Peyer's patch (tissue), 4 donors: ENCODE results near the gene NCS1.

ENCODE experiments used
- POLR2A ChIP-seq, 2 donors: fragments of 450-650 bp; IDR thresholded peaks; one replicate each; pipeline ENCODE4 v1.5.1; 2017; ENCODE audit warnings: antibody characterized with exemption in 2 of 2, mild to moderate bottlenecking in 2 of 2, moderate library complexity in 2 of 2
- TF ChIP-seq, protein P1 (sequence below), 6 experiments: fragments of 450-650 bp in 4 of 6; fragments of 200-600 bp in 2 of 6; sonication (generic) in 1 of 6; IDR thresholded peaks; one replicate each; pipeline ENCODE4 v1.5.1; 2017 to 2019; ENCODE audit warnings: antibody characterized with exemption in 6 of 6, mild to moderate bottlenecking in 3 of 6, moderate library complexity in 1 of 6

DNA sequence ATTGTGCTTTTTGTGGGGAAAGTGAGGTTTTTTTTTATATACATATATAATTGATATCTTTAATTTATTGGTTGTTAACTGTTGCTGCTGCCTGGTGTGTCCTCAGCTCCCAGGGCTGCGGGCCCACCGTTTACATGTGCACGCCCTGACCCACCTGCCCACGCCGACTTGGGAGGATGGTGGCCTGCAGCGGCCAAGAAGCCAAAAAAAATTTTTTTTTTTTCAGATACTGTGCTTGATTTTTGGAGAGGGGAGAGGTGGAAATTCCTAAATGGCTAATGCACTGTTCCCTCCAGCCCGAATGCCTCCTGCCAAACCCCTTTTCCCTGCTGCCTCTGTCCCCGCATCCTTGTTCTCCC lies 61.4 kb downstream of the NCS1 start:
- TF ChIP-seq POLR2A (IDR thresholded peaks at IDR 0.05) = no peak
- TF ChIP-seq, protein P1, sequence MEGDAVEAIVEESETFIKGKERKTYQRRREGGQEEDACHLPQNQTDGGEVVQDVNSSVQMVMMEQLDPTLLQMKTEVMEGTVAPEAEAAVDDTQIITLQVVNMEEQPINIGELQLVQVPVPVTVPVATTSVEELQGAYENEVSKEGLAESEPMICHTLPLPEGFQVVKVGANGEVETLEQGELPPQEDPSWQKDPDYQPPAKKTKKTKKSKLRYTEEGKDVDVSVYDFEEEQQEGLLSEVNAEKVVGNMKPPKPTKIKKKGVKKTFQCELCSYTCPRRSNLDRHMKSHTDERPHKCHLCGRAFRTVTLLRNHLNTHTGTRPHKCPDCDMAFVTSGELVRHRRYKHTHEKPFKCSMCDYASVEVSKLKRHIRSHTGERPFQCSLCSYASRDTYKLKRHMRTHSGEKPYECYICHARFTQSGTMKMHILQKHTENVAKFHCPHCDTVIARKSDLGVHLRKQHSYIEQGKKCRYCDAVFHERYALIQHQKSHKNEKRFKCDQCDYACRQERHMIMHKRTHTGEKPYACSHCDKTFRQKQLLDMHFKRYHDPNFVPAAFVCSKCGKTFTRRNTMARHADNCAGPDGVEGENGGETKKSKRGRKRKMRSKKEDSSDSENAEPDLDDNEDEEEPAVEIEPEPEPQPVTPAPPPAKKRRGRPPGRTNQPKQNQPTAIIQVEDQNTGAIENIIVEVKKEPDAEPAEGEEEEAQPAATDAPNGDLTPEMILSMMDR (IDR thresholded peaks at IDR 0.05) = no peak
